HG02981 (cell line): ENCODE measurements around the gene PON2.
A peak's percentile ranks its signal among the peaks of the same experiment; 100 is the strongest.
"Not testable (repeated sequence)": the region's sequence is repeated elsewhere in the genome, so short reads cannot be mapped to it uniquely, and the experiment has no call there.

Experiments
- ATAC-seq: cut with Tn5 transposase; IDR thresholded peaks from one replicate; pipeline ENCODE4 v1.9.1; 2021; ENCODE audit warnings: mild to moderate bottlenecking, moderate library complexity; ENCODE audit not compliant: unreplicated experiment

The PON2 gene

DNA sequence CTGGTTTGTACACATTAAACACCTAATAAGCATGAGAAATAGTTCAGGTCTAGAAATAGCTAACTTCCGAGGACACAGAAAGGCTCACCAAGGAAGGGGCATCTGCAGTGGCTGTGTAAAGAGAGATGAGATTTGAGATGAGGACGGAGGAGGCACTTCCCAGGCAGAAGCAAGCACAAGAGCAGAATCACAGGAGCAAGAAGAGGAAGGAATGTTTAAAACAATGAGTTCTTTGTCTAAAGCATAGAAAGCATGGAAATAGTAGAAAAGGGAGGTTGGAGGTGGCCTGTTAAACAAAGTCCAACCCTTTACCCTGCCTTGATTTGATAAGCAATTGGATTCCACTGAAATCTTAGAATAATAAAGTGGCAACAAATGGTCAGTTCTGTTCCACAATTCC is 27.1 kb downstream of the PON2 start:
- no peak for ATAC-seq

DNA sequence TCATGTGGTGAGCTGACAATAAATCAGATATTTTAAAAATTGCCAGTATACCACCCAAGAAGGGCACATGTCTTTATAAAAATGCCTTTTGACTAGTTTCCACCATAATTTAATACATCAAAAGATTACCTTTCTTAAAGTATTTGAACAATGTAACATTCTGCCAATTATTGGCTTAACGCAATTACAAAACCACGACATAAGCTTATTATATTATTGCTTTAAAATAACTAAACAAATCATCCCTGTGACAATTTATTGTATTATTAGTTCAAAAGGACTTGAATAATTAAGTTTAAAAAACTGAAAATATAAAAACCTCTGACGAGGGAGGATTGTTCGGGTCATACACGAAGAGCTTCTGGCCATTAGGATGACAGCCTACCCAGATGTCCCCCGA is 29.0 kb downstream of the PON2 start:
- no peak for ATAC-seq

DNA sequence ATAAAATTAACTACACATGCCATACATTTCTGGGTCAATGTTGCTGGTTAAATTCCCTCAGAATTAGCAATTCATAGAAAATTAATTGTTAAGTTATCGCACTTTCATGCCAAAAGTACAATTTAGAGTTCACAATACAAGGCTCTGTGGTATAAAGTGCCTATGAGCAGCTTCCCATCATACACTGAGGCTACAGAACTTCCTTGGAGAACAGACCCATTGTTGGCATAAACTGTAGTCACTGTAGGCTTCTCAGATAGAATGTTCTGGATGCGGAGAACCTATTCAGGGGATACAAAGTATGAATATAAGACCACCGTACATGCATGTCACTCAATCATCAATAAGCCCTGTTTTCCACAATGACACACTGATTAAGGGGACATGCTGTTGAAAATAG is 29.6 kb downstream of the PON2 start:
- ATAC-seq: no peak

DNA sequence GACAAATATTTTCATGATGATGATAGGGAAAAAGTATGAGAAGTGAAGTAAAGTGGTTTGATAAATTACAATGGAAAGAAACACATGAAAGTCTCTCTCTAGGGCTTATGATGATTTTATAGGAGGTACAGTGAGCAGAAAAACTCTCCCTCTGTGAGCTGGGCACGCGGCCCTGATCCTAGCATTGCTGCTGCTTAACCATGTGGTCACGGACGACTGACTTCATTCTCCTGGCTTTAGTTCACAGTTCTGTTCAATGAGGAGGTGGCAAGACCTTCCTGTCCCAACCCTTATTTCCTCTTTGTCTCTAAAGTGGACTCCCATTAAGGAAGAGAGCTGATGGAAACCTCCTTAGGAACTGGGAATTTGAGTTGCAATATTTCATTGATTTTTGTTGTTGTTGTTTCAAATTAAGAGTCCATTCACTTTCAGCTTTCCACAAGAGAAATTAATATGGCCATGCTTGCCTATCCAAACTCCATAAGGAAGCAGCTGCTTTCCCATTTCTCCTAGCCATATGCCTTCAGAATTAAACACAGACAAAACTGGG is 30.4 kb downstream of the PON2 start:
- no peak for ATAC-seq

DNA sequence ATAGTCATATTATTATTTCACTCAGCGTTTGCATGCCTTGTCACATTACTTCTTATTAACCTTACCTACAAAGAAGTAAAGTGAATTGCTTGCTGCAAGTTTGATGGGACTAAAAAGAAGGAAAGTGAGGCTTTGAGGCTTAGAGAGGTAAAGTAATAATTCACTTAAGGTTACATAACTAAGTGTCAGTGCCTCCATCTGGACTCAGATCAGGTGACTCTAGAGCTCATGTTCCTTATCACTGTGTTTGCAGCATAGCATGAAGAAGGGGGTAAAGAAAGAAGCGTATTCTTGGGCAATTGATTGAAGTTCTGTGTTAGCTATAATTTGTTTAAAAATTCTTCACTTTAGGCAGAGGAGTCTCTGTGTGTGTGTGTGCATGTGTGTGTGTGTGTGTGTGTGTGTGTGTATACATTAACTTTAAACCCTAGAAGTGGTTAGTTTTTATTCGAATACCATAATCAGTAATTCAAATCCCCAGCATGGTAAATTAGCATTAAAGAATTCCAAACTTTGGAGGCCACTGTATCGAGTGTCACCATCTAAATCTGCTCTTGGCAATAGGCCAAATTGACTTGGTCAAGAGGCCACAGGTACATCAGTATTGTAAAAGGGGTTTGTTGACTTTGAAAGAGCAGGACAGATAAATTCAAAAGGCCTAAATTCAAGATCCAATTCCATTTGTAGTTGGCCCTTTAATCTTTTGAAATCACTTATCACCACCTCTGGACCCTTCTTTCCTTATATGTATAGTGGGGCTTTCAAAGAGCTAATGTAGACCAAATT is 36.5 kb downstream of the PON2 start:
- ATAC-seq: no peak

DNA sequence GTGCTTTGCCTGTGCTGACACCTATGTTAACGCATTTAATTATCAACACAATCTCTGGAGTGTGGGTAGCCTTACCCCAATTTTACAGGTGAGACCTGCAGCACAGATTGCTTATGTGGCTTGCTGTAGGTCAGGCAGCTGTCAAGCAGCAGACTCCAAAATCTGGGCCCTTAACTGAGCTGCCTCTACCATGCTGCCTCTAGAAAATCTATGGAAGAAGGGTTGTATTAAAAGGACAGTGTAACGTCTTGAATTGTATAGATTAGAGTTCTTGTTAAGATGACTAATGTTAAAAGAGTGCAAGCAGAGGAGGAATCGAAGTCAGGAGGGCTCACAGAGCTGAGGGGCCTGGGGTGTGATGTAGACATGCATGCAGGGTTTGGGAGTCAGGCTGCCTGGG is 37.4 kb downstream of the PON2 start:
- no peak for ATAC-seq

DNA sequence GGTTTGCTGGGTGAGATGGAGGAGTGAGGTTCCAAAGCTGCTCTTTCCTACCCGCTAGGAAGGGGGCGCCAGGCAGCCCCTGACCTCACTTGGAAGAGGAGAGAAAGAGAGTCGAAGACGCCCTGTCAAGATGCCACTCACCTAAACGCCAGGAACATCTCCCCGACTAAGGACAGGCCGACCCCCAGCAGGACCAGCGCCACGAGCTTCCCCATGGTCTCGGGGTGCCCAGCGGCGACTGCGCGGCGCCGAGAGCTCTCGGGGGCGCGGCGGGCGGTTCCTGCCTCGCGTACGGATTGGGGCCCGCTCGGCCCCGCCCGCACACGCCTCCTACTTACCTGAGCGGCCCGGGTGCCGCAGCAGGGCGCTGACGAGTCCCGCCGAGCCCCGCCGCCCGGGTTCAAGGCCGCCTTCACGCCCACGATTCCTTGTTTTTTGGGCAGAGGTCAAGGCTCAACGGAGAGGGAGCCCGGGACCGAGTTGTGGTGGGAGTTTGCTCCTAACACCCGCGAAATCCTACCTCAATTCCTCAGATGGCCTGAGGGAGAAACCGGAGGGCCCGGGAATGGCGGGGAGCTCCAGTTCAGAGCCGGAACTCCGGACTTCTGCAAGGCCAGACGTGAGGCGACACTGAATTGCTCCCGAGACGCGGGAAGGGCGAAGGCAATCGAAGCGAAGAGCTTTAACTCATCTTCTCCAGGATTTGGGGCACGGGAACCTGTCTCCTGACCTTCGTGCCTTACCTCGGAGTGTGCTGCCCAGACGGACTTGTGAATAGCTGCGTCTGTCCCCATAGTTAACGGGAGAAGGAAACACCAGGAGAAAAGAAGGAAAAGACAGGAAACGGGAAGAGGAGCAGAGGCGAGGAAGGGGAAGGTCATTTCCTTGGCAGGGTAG is 38.4 kb downstream of the PON2 start, which contains the start of gene PON3:
Gene PON3 (minus strand): TSS at position 240 of the 897 bp plus-strand sequence. CDS start 25 bp downstream, at position 215.
- peak; percentile 48 for ATAC-seq

DNA sequence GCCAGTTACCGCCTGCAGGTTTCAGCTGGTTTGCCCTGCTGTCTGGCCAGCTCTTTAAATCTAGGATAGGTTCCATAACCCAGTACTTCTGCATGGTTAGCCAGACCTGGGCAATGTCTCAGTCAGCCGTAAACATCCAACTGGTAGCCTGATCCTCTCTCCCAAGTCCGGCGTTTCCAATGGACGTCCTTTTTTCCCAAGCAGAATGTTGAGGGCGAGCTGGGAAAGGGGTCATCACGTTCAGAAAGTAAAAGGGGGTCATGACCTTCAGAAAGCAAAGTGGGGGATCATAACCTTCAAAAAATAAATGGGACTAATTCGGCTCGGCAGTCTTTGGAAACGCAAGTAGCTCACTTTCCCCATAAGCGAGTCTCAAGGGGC is 39.1 kb downstream of the PON2 start:
- no peak for ATAC-seq

DNA sequence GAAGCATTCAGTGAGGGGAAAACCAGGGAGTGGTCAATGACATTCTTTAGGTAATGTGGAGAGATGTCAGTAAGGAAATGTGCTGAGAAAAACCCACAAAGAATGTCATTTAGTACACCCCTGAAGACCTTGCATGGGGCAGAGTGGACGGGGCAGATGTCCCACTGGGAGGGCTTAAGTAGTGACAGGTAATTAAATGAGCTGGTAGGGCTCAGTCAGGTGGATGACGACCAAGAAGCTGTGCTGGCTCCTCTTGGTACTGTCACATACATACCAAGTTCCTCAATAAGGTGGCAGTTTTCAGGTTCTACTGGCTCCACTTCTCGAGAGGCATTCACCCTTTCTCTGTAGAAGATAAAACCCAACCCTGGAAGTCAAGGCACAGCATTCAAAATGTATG is 40.5 kb downstream of the PON2 start:
- no peak for ATAC-seq

DNA sequence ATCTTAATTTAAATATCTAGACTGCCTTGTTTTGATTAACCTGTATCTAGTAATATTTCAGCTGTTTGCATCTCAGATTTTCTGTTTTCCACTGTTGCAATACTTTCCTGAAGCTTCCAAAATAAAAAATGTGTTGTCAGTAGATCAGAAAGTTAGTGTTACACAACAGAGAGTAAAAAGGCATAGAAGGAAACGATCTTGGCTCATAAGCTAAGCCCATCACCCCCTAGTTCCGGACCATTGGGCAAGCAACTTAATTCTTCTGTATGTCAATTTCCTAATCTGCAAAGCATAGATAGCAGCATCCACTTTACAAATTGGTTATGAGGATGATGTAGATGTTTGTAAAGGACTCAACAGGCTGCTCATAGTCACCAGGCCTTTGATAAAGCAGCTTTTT is 43.1 kb downstream of the PON2 start:
- ATAC-seq: no peak

DNA sequence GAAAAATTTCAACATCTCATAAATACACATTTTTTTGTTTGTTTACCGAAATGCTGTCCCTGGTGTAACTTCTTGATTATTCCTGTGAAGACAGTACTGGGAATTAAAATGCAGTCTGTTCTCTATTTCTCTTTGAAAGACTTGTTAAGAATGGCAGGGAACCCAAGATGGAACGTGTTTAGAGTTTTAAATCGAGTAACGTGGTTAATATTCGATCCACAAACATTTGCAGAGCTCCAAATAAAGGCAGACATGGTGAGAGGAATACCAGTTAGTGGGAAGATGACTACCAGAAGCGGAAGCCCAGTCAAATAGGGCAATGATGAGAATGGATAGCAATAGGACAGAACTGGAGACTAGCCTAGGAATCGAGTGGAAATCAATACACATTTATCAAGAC is 45.3 kb downstream of the PON2 start:
- no peak for ATAC-seq

DNA sequence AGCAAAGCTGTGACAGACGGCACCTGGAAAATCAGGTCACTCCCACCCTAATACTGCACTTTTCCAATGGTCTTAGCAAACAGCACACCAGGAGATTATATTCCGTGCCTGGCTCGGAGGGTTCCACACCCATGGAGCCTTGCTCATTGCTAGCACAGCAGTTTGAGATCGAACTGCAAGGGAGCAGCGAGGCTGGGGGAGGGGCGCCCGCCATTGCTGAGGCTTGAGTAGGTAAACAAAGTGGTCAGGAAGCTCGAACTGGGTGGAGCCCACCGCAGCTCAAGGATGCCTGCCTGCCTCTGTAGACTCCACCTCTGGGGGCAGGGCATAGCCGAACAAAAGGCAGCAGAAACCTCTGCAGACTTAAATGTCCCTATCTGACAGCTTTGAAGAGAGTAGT is 55.4 kb downstream of the PON2 start:
- ATAC-seq: not testable (repeated sequence)

DNA sequence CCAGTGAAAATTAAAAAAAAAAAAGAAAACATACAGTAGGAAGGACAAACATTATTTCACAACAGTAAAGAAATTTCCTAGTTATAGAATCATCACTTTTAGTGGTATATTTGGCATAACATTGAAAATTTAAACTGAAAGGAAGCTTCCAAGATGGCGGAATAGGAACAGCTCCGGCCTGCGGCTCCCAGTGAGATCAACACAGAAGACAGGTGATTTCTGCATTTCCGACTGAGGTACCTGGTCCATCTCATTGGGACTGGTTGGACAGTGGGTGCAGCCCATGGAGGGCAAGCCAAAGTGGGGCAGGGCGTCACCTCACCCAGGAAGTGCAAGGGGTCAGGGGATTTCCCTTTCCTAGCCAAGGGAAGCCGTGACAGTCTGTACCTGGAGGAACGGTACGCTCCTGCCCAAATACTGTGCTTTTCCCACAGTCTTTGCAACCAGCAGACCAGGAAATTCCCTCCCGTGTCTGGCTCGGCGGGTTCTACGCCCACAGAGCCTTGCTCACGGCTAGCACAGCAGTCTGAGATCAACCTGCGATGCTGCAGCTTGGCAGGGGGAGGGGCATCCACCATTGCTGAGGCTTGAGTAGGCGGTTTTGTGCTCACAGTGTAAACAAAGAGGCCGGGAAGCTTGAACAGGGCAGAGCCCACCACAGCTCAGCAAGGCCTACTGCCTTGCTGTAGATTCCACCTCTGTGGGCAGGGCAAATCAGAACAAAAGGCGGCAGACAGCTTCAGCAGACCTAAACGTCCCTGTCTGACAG is 58.0 kb downstream of the PON2 start:
- ATAC-seq: no peak

DNA sequence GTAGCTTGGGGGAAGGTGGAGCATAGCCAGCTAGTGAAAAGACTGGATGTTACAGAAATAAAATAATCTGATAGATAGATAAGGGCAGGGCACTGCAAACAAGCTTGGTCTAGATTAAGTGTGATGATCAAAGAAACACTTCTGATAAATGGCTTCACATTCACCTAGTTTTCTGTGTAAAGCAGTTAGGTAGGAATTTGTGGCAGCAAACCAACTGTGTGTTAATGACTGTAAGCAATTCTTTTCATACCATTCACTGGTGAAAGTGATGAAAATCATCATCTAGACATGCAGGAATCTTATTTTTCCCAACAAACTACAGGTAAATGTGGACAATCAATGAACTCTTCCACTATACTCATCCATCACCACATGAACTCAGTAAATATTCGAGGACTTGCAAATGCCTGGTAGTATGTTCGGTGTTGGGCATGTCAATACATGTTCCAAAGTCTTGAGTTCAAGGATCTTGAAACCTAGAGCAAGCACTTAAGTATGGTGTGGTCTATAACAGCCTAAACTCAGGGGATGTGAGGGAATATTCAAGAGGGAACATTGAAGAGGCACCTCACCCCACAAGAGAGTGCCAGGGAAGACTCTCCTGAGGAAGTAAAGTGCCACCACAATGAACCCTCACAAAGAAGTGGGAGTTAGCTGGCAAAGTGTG is 59.1 kb downstream of the PON2 start:
- no peak for ATAC-seq

DNA sequence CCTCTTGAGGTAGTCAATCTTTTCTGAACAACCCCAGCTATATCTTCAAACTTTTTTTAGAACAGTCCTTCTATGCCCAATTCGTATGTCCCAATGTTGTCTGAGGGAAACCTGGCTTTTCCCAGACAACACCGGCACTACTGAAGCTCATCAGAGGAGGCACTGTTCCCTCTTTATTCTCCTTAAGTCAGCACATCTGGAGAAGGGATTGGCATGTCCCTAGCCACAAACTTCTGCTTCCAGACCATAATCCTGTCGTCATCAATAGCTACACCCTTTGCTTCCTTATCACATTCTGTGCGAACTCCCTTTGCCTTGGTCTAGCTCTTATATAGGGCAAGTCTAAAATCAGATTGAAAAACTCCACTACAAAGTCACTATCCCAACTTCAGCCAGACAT is 61.5 kb downstream of the PON2 start:
- ATAC-seq: no peak

DNA sequence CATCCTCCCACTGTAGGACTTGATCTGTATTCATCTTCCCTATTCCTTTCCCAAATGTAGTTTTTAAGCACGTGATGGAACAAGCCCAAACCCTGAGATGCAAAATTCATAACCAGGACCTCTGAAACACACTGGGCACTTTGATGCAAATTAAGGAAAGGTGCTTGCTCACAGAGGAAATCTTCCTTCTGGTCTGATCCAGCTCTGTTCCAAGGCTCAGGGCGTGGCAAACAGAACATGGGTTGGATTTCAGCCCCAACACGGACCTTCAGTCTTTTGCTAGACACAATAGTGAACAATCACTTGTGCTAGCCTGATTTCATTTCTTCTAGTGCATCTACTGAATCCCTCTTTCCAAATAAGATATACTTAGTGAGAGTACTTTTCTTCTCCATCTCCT is 66.6 kb downstream of the PON2 start:
- no peak for ATAC-seq

DNA sequence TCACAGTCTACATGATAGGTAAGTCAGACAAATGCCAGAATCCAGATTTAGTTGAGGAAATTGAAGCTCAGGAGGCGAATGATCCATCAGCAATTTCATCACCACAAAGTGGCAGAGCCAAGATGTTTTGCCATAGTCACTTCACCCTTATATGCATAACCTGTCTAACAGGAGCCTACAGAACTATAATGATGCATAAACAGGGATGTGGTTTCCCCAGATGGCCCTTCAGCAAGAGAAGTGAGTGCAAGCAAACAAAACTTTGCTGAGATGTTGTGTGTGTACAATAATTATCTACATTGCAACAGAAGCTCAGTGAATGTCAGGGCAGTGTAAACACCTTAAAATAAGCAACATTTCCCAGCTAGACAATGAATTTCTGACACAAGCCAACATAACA is 67.2 kb downstream of the PON2 start:
- no peak for ATAC-seq

DNA sequence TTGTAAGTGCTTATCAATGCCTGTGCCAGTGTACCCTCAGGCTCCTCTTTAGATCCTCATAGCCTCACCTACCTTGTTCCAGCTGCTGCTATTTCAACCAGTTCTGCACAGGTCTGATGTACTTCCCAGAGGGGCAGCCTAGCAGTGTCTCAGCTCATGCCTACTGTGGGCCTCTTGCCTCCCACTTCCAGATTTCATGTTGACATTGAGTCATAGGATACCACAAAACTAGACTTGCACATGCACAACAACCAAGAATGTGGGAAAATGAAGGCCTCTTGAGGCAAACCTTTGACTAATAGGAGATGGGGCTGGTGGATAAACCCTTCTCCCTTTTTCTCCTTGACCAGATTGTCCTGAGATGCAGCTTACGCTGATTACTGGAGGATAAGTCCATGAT is 69.7 kb downstream of the PON2 start:
- no peak for ATAC-seq

DNA sequence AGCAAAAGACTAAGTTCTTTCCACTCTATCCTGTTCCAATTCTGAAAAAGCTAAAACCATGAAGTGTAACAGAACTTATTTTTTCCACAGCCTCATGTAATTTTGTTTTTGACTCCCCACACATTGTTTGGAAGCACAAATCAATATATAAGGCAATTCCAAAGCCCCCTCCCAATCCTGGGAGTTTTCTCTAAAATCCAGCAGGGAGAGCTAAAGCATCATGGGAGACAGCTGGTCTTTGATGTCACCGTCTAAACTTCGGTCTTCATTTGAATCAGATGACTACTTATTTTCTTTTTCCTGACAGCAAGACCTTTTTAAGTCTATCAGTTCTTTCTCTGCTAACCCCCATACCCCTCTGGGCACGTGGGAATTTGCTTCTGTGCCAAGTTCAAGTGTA is 77.2 kb downstream of the PON2 start:
- no peak for ATAC-seq
